Chondrocyte (in vitro differentiated cells): ENCODE results near the gene GRIN1. TPM values are rescaled to one million over a fixed set of nuclear protein-coding genes. Genes with fewer than 3 reads are reported as not detected.

Experiments
- DNase-seq: peaks from one replicate; pipeline ENCODE4 v3.0.0; 2021; ENCODE audit warnings: mixed read lengths, low spot score
- H3K27ac Mint-ChIP-seq: one replicate; pipeline ENCODE4 v1.8.0; 2021; ENCODE audit warnings: mild to moderate bottlenecking, moderate library complexity, mixed read lengths; ENCODE audit not compliant: unreplicated experiment
- H3K27me3 Mint-ChIP-seq: 2 replicates; pipeline ENCODE4 v1.8.0; 2021; ENCODE audit warnings: low read depth, mixed read lengths
- H3K36me3 Mint-ChIP-seq: 2 replicates; pipeline ENCODE4 v1.8.0; 2021; ENCODE audit warnings: low read depth, mixed read lengths
- H3K4me1 Mint-ChIP-seq: 2 replicates; pipeline ENCODE4 v1.8.0; 2021; ENCODE audit warnings: low read depth, mild to moderate bottlenecking, mixed read lengths
- H3K4me3 Mint-ChIP-seq: one replicate; pipeline ENCODE4 v1.8.0; 2021; ENCODE audit warnings: mild to moderate bottlenecking, moderate library complexity, mixed read lengths; ENCODE audit not compliant: unreplicated experiment
- H3K9me3 Mint-ChIP-seq: 2 replicates; pipeline ENCODE4 v1.8.0; 2021; ENCODE audit warnings: low read depth, mixed read lengths
- total RNA-seq: library from RNA; stranded (reverse); gene quantifications from 3 replicates; pipeline ENCODE4 v1.2.1, GENCODE V29; 2021
- TF ChIP-seq, protein P1 (sequence below): fragments of 200-600 bp; sonication (generic); IDR thresholded peaks from 2 replicates; pipeline ENCODE4 v1.5.0; 2021; ENCODE audit warnings: antibody characterized with exemption, mild to moderate bottlenecking, moderate library complexity

Gene GRIN1
- total RNA-seq, 1 donor from 2014 or later = 0.07 TPM

- no peak overlapping the region for H3K27ac Mint-ChIP-seq
- H3K36me3 Mint-ChIP-seq = no peaks in the 10 kb centered on the region
- DNase-seq = no peak
- TF ChIP-seq, protein P1, sequence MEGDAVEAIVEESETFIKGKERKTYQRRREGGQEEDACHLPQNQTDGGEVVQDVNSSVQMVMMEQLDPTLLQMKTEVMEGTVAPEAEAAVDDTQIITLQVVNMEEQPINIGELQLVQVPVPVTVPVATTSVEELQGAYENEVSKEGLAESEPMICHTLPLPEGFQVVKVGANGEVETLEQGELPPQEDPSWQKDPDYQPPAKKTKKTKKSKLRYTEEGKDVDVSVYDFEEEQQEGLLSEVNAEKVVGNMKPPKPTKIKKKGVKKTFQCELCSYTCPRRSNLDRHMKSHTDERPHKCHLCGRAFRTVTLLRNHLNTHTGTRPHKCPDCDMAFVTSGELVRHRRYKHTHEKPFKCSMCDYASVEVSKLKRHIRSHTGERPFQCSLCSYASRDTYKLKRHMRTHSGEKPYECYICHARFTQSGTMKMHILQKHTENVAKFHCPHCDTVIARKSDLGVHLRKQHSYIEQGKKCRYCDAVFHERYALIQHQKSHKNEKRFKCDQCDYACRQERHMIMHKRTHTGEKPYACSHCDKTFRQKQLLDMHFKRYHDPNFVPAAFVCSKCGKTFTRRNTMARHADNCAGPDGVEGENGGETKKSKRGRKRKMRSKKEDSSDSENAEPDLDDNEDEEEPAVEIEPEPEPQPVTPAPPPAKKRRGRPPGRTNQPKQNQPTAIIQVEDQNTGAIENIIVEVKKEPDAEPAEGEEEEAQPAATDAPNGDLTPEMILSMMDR = no peak
- H3K27me3 Mint-ChIP-seq = peaks cover 47% of the 10 kb centered on the region
- no peak overlapping the region for H3K4me3 Mint-ChIP-seq
- peaks cover 6% of the 10 kb centered on the region for H3K4me1 Mint-ChIP-seq
- H3K9me3 Mint-ChIP-seq = no peaks in the 10 kb centered on the region
Measured at GRCh38 chr9:137163805-137164204, 24.9 kb downstream of the GRIN1 start.

- Mint-ChIP-seq H3K27me3 (peaks cover 40% of the 10 kb centered on the region), H3K9me3 (no peaks in the 10 kb centered on the region), H3K4me3 (no peak overlapping the region), H3K36me3 (no peaks in the 10 kb centered on the region), H3K4me1 (peaks cover 8% of the 10 kb centered on the region), H3K27ac (no peak overlapping the region)
- DNase-seq = no peak
- TF ChIP-seq, protein P1 = no peak
Measured at GRCh38 chr9:137164370-137165249, 25.7 kb downstream of the GRIN1 start.

- Mint-ChIP-seq H3K9me3 (no peaks in the 10 kb centered on the region), H3K27me3 (peaks cover 37% of the 10 kb centered on the region), H3K4me1 (peaks cover 8% of the 10 kb centered on the region), H3K36me3 (no peaks in the 10 kb centered on the region), H3K4me3 (no peak overlapping the region), H3K27ac (no peak overlapping the region)
- TF ChIP-seq, protein P1 = no peak
- DNase-seq = no peak
Measured at GRCh38 chr9:137165250-137165836, 26.4 kb downstream of the GRIN1 start.

DNA sequence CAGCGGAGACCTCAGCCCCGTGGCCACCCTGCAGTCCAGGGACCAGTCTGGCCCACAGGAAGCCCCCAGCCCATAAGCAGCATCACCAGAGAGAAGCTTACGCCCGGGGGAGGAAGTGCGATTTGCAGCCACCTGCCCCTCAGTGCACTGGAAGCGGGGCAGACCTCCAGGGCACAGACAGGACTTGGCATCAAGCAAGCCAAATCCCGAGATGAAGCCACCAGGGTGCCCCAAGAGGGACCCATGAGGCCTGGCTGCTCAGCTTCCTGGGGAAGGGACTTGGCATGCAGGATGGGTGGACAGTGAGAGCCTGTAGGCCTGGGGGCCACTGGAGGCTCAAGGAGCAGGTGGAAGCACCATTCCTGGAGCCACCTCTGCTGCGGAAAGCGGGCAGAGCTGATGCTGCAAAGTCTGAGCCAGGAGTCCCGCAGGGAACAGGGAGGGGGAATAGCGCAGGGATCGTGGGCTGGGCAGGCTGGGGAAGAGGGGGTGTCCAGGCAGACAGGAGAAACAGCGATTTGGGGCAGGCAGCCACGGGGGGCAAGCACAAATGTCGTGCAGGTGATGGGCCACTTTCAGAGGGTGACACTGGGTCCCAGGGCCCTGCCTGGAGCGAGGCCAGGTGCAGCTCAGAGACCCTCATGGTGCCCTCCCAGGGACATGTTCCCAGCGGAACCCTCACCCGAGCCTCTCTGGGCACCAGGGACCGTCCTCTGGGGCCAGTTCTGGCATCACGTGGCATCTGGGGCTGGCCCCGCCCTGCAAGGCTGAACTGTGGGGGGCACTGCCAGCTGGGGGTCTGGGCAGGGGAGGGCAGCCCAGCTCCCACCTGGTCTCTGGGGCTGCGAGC is 27.7 kb downstream of the GRIN1 start:
- DNase-seq = no peak
- Mint-ChIP-seq H3K36me3 (no peaks in the 10 kb centered on the region), H3K27me3 (peaks cover 34% of the 10 kb centered on the region), H3K9me3 (no peaks in the 10 kb centered on the region), H3K4me3 (no peak overlapping the region), H3K27ac (no peak overlapping the region), H3K4me1 (peaks cover 8% of the 10 kb centered on the region)
- TF ChIP-seq, protein P1 = no peak

DNA sequence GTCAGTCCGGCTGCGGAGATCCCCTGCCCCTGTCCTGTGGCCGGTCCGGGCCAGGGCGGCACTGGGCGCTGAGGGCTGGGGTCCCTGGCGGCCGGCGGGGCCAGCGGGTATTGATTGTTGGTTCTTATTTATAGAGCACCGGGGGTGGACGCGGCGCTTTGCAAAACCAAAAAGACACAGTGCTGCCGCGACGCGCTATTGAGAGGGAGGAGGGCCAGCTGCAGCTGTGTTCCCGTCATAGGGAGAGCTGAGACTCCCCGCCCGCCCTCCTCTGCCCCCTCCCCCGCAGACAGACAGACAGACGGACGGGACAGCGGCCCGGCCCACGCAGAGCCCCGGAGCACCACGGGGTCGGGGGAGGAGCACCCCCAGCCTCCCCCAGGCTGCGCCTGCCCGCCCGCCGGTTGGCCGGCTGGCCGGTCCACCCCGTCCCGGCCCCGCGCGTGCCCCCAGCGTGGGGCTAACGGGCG is 28.4 kb downstream of the GRIN1 start:
- Mint-ChIP-seq H3K36me3 (no peaks in the 10 kb centered on the region), H3K27ac (no peak overlapping the region)

More for the DNA sequence above, 28.4 kb downstream of the GRIN1 start:
- TF ChIP-seq, protein P1 = no peak
- H3K27me3 Mint-ChIP-seq = peaks cover 32% of the 10 kb centered on the region
- H3K4me1 Mint-ChIP-seq = peaks cover 8% of the 10 kb centered on the region
- no peak for DNase-seq
- no peak overlapping the region for H3K4me3 Mint-ChIP-seq
- H3K9me3 Mint-ChIP-seq = no peaks in the 10 kb centered on the region
